Muscle layer of colon (tissue), 2 donors: ENCODE data around the gene SP140L.

Experiments
- H3K27ac ChIP-seq: one replicate; pipeline ENCODE4 v1.7.0; 2013; ENCODE audit warnings: low read depth, mild to moderate bottlenecking, low read length, moderate library complexity
- H3K27me3 ChIP-seq, 2 donors: one replicate each; pipeline ENCODE4 v1.7.0; 2013; ENCODE audit warnings: low read length in 2 of 2, mild to moderate bottlenecking in 2 of 2; ENCODE audit not compliant: insufficient read depth in 2 of 2, control insufficient read depth in 1 of 2
- H3K36me3 ChIP-seq: one replicate; pipeline ENCODE4 v1.7.0; 2013; ENCODE audit warnings: mild to moderate bottlenecking, low read length; ENCODE audit not compliant: insufficient read depth
- H3K4me1 ChIP-seq: one replicate; pipeline ENCODE4 v1.7.0; 2013; ENCODE audit warnings: mild to moderate bottlenecking, low read length; ENCODE audit not compliant: insufficient read depth
- H3K4me3 ChIP-seq, 2 donors: one replicate each; pipeline ENCODE4 v1.7.0; 2013; ENCODE audit warnings: low read length in 2 of 2, low read depth in 1 of 2, mild to moderate bottlenecking in 1 of 2, moderate library complexity in 1 of 2
- H3K9ac ChIP-seq: one replicate; pipeline ENCODE4 v1.7.0; 2013; ENCODE audit warnings: low read length
- H3K9me3 ChIP-seq: one replicate; pipeline ENCODE4 v1.7.0; 2013; ENCODE audit warnings: mild to moderate bottlenecking, low read length
- donor health status: abdominal sarcoma.
- donor health status: Adenocarcinoma of cecum.

Gene SP140L

DNA sequence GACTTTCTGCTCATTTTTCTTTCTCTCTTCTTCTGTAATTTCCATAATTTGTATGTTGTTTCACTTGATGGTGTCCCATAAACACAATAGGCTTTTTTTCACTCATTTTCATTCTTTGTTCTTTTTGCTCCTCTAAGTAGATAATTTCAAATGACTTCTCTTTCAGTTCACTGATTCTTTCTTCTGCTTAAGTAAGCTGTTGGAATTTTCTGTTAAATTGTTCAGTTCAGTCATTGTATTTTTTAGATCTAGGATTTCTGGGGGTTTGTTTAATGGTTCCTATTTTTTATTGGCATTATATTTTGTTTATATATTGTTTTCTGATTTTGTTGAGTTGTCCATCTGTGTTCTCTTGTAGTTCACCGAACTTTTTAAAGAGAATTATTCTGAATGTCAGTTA is 19.5 kb downstream of the SP140L start:
- H3K27ac ChIP-seq, result no peak overlapping the region
- H3K36me3 ChIP-seq, result no peaks in the 10 kb centered on the region
- H3K9me3 ChIP-seq, result peaks cover 6% of the 10 kb centered on the region

GRCh38 chr2:230346921-230347533 is 20.0 kb downstream of the SP140L start:
- no peaks in the 10 kb centered on the region for H3K27me3 ChIP-seq
- no peak overlapping the region for H3K9ac ChIP-seq
- H3K9me3 ChIP-seq, result peaks cover 6% of the 10 kb centered on the region
- no peak overlapping the region for H3K4me3 ChIP-seq
- H3K36me3 ChIP-seq, result no peaks in the 10 kb centered on the region
- H3K4me1 ChIP-seq, result no peaks in the 10 kb centered on the region
- no peak overlapping the region for H3K27ac ChIP-seq

More for the DNA sequence above, 19.5 kb downstream of the SP140L start:
- Histone ChIP-seq H3K4me1 (no peaks in the 10 kb centered on the region), H3K4me3 (no peak overlapping the region), H3K9ac (no peak overlapping the region), H3K27me3 (no peaks in the 10 kb centered on the region)

DNA sequence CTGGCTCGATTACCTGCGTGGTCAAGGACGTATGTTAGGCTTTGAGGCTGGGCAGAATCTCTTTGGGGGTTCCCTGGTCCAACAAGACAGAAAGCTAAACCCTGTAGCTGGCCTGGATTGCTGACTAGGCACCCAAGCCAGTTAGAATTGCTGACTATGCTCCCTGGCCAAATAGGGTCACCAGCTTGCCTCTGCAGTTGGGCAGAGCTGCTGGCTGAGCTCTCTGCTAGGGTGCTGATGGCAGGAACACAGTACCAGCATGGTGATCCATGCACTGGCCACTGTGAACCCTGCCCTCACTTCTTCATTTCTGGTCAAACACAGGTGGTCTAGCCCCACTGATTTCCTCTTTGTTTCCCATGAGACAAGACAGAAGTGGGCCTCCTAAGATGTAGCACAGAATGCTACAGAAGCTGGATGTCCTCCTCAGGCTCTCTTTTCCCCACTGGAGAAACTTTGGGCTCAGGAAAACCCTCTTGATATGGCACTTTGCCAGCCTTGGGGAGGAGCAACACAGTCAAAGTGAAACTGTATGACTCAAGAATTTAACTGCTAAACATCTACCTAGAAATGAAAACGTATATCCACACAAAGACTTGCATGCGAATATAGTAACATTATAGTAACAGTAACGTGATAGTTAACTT is 20.8 kb downstream of the SP140L start:
- Histone ChIP-seq H3K27ac (no peak overlapping the region), H3K9me3 (peaks cover 6% of the 10 kb centered on the region), H3K27me3 (no peaks in the 10 kb centered on the region), H3K4me1 (no peaks in the 10 kb centered on the region), H3K4me3 (no peak overlapping the region), H3K9ac (no peak overlapping the region), H3K36me3 (no peaks in the 10 kb centered on the region)

DNA sequence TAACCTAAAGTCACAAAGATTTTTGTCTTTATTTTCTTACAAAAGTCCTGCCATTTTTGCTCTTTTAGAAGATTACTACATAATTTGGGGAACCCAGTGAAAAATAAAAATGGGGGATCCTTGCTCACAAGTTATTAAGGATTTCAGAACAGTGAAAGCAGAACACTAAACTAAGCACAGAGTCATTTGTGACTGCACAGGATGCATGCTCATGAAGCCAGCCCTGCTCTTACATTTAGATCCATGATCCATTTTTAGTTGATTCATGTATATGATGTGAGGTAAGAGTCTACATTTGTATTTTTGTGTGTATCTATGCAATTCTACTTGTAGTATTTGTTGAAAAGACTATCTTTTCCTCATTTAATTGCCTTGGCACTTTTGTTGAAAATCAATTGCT is 21.8 kb downstream of the SP140L start:
- Histone ChIP-seq H3K27me3 (no peaks in the 10 kb centered on the region), H3K36me3 (no peaks in the 10 kb centered on the region), H3K9me3 (peaks cover 6% of the 10 kb centered on the region), H3K9ac (no peak overlapping the region), H3K27ac (no peak overlapping the region), H3K4me1 (no peaks in the 10 kb centered on the region), H3K4me3 (no peak overlapping the region)

GRCh38 chr2:230356084-230356483 is 29.1 kb downstream of the SP140L start:
- Histone ChIP-seq H3K4me1 (no peaks in the 10 kb centered on the region), H3K27ac (no peak overlapping the region), H3K9ac (no peak overlapping the region), H3K4me3 (no peak overlapping the region), H3K36me3 (no peaks in the 10 kb centered on the region), H3K9me3 (no peaks in the 10 kb centered on the region), H3K27me3 (no peaks in the 10 kb centered on the region)

GRCh38 chr2:230358305-230358704 is 31.3 kb downstream of the SP140L start:
- no peak overlapping the region for H3K27ac ChIP-seq
- H3K9me3 ChIP-seq, result no peaks in the 10 kb centered on the region
- no peak overlapping the region for H3K4me3 ChIP-seq
- no peaks in the 10 kb centered on the region for H3K27me3 ChIP-seq
- no peak overlapping the region for H3K9ac ChIP-seq
- H3K36me3 ChIP-seq, result peaks cover 9% of the 10 kb centered on the region
- no peaks in the 10 kb centered on the region for H3K4me1 ChIP-seq

GRCh38 chr2:230360028-230360427 is 33.0 kb downstream of the SP140L start:
- no peaks in the 10 kb centered on the region for H3K27me3 ChIP-seq
- no peaks in the 10 kb centered on the region for H3K4me1 ChIP-seq
- no peak overlapping the region for H3K9ac ChIP-seq
- no peaks in the 10 kb centered on the region for H3K9me3 ChIP-seq
- H3K4me3 ChIP-seq, result no peak overlapping the region
- H3K36me3 ChIP-seq, result peaks cover 9% of the 10 kb centered on the region
- no peak overlapping the region for H3K27ac ChIP-seq

GRCh38 chr2:230362030-230362691 is 35.2 kb downstream of the SP140L start:
- peaks cover 9% of the 10 kb centered on the region for H3K36me3 ChIP-seq

GRCh38 chr2:230382108-230382507 is 55.1 kb downstream of the SP140L start:
- Histone ChIP-seq H3K36me3 (peaks cover 17% of the 10 kb centered on the region), H3K9ac (no peak overlapping the region), H3K27me3 (no peaks in the 10 kb centered on the region), H3K4me3 (no peak overlapping the region), H3K4me1 (no peaks in the 10 kb centered on the region), H3K9me3 (no peaks in the 10 kb centered on the region), H3K27ac (no peak overlapping the region)

More at GRCh38 chr2:230362030-230362691, 35.2 kb downstream of the SP140L start:
- Histone ChIP-seq H3K27ac (no peak overlapping the region), H3K9me3 (no peaks in the 10 kb centered on the region), H3K4me1 (no peaks in the 10 kb centered on the region), H3K27me3 (no peaks in the 10 kb centered on the region), H3K9ac (no peak overlapping the region), H3K4me3 (no peak overlapping the region)

GRCh38 chr2:230383453-230383852 is 56.5 kb downstream of the SP140L start:
- Histone ChIP-seq H3K9me3 (no peaks in the 10 kb centered on the region), H3K27ac (no peak overlapping the region), H3K36me3 (peaks cover 19% of the 10 kb centered on the region), H3K4me1 (no peaks in the 10 kb centered on the region), H3K27me3 (no peaks in the 10 kb centered on the region), H3K4me3 (no peak overlapping the region), H3K9ac (no peak overlapping the region)

DNA sequence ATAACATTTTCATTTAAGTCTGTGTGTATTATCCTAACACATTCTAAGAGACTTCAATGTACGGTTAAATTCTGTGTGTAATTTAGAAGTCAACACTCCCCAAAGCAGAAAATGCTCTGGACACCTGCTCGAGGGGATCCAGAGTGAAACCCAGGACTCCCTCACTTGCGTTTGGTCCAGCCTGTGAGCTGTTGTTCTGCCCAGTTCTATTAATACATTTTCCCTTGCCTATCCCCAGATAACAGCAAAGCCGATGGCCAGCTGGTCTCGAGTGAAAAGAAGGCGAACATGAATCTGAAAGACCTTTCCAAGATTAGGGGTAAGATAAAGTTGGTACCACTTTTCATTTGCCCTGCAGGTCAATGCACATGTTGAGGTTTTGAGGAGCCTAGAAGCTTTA is 58.0 kb downstream of the SP140L start:
- no peaks in the 10 kb centered on the region for H3K9me3 ChIP-seq
- no peaks in the 10 kb centered on the region for H3K27me3 ChIP-seq
- H3K4me3 ChIP-seq, result no peak overlapping the region
- H3K36me3 ChIP-seq, result peaks cover 31% of the 10 kb centered on the region
- H3K9ac ChIP-seq, result no peak overlapping the region
- H3K27ac ChIP-seq, result no peak overlapping the region
- no peaks in the 10 kb centered on the region for H3K4me1 ChIP-seq
